Right lobe of liver (tissue), 4 donors: ENCODE measurements around the gene WDR82.

Experiments used
- POLR2A ChIP-seq: fragments of 450-650 bp; IDR thresholded peaks from one replicate; pipeline ENCODE4 v1.6.1; 2017; ENCODE audit warnings: antibody characterized with exemption, mild to moderate bottlenecking
- TF ChIP-seq, protein P1 (sequence below), 4 donors: fragments of 200-600 bp in 3 of 4; fragments of 450-650 bp in 1 of 4; IDR thresholded peaks; one replicate each; pipeline versions ENCODE4 v1.5.1 to v1.8.0; 2016 to 2022; ENCODE audit warnings: antibody characterized with exemption in 4 of 4, mild to moderate bottlenecking in 2 of 4
- donor health status: DM: no; HTN: no; CAD: no.
- donor health status: DM: no; HTN: no; CAD: no.
- donor health status: DM: no; HTN: yes; CAD: no.

DNA sequence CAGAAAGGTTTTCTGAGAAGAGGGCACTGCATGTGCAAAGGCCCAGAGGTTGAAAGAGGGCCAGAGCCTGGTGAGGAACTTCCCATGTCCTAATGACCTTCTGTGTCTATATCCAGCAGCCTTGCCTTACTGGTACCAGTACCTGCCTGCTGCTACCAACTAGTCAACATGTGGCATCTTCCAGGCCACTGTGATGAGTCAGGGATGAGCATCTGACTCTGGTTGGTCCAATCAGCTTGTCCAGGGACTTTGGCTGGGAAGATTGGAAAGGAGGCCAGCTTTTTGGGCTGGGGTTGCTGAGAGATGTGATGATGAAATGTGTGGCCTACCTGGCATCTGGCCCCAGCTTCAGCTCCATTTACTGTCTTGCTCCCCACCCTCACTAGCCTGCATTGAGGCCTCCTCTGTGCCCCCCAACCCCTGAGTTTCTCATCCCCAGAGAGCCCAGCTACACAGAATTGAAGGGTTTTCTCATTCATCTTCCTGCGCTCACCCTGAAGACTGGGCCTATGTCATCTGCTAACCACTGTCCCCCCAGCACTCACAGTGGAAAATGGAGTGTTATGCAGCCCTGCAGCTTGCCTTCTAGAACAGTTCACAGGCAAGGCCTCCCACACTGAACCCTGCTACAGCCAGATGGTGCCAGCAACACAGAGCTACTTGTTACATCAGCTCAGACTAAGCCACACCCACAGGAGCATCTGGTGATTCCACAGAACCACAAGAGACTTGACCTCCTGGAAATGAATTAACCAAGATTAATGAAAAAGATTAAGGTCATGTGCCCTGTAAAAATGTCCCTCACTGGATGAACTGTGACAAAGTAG lies 38.2 kb downstream of the WDR82 start:
- TF ChIP-seq POLR2A, result no peak
- TF ChIP-seq, protein P1, sequence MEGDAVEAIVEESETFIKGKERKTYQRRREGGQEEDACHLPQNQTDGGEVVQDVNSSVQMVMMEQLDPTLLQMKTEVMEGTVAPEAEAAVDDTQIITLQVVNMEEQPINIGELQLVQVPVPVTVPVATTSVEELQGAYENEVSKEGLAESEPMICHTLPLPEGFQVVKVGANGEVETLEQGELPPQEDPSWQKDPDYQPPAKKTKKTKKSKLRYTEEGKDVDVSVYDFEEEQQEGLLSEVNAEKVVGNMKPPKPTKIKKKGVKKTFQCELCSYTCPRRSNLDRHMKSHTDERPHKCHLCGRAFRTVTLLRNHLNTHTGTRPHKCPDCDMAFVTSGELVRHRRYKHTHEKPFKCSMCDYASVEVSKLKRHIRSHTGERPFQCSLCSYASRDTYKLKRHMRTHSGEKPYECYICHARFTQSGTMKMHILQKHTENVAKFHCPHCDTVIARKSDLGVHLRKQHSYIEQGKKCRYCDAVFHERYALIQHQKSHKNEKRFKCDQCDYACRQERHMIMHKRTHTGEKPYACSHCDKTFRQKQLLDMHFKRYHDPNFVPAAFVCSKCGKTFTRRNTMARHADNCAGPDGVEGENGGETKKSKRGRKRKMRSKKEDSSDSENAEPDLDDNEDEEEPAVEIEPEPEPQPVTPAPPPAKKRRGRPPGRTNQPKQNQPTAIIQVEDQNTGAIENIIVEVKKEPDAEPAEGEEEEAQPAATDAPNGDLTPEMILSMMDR (IDR thresholded peaks at IDR 0.05), result peak in 1 of 4 donors; percentile 14
